Measurements from ENCODE around the gene ARFGEF3. TPM values are rescaled to one million over a fixed set of nuclear protein-coding genes. Genes with fewer than 3 reads are reported as not detected.
A peak's percentile ranks its signal among the peaks of the same experiment; 100 is the strongest.
"Not testable (repeated sequence)": the region's sequence is repeated elsewhere in the genome, so short reads cannot be mapped to it uniquely, and the experiment has no call there.

Gene ARFGEF3
- total RNA-seq, 1 donor from 2014 or later, result 24.0 TPM

GRCh38 chr6:138346302-138347195, 184.8 kb downstream of the ARFGEF3 start:
- Mint-ChIP-seq H3K4me1 (ENCODE audit: unreplicated experiment) (peaks cover 5% of the 10 kb centered on the region), H3K4me3 (no peak overlapping the region), H3K9me3 (no peaks in the 10 kb centered on the region), H3K36me3 (no peaks in the 10 kb centered on the region), H3K27me3 (no peaks in the 10 kb centered on the region), H3K27ac (peak overlapping the region; percentile 19)
- no peak for TF ChIP-seq CTCF (conservative IDR thresholded peaks at IDR 0.05)
- no peak for DNase-seq (ENCODE audit: extremely low spot score, unreplicated experiment)

- no peak overlapping the region for H3K27ac Mint-ChIP-seq
- H3K27me3 Mint-ChIP-seq, result no peaks in the 10 kb centered on the region
- no peak for TF ChIP-seq CTCF (conservative IDR thresholded peaks at IDR 0.05)
- no peaks in the 10 kb centered on the region for H3K9me3 Mint-ChIP-seq
- H3K4me1 Mint-ChIP-seq (ENCODE audit: unreplicated experiment), result peaks cover 5% of the 10 kb centered on the region
- no peaks in the 10 kb centered on the region for H3K36me3 Mint-ChIP-seq
- DNase-seq (ENCODE audit: extremely low spot score, unreplicated experiment), result no peak
- H3K4me3 Mint-ChIP-seq, result no peak overlapping the region
These were observed 186.1 kb downstream of the ARFGEF3 start for GRCh38 chr6:138347864-138348263.

- TF ChIP-seq CTCF (conservative IDR thresholded peaks at IDR 0.05), result no peak
- H3K27ac Mint-ChIP-seq, result no peak overlapping the region
- no peak for DNase-seq (ENCODE audit: extremely low spot score, unreplicated experiment)
- H3K27me3 Mint-ChIP-seq, result no peaks in the 10 kb centered on the region
- no peaks in the 10 kb centered on the region for H3K9me3 Mint-ChIP-seq
- H3K4me3 Mint-ChIP-seq, result no peak overlapping the region
- no peaks in the 10 kb centered on the region for H3K36me3 Mint-ChIP-seq
- H3K4me1 Mint-ChIP-seq (ENCODE audit: unreplicated experiment), result peaks cover 5% of the 10 kb centered on the region
These were observed 188.2 kb downstream of the ARFGEF3 start for GRCh38 chr6:138349891-138350290.

DNA sequence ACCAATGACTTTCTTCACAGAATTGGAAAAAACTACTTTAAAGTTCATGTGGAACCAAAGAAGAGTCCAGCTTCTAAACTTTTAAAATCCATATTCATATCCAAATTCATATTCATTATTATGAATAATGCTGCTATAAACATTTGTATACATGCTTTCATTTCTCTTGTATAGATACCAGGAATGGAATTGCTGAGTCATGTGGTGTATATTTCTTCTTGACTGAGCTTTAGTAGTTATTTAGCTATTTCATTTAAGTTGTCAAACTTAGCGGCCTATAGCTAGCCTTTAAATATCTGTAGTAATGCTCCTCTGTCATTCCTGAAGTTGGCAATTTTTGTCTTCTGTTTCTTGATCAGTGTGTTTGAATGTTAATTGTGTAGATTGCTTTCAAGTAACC, 196.2 kb downstream of the ARFGEF3 start:
- H3K27me3 Mint-ChIP-seq, result no peaks in the 10 kb centered on the region
- no peak for DNase-seq (ENCODE audit: extremely low spot score, unreplicated experiment)
- H3K9me3 Mint-ChIP-seq, result peaks cover 4% of the 10 kb centered on the region
- TF ChIP-seq CTCF (conservative IDR thresholded peaks at IDR 0.05), result no peak
- no peaks in the 10 kb centered on the region for H3K36me3 Mint-ChIP-seq
- H3K4me3 Mint-ChIP-seq, result no peak overlapping the region
- no peaks in the 10 kb centered on the region for H3K4me1 Mint-ChIP-seq (ENCODE audit: unreplicated experiment)
- no peak overlapping the region for H3K27ac Mint-ChIP-seq

DNA sequence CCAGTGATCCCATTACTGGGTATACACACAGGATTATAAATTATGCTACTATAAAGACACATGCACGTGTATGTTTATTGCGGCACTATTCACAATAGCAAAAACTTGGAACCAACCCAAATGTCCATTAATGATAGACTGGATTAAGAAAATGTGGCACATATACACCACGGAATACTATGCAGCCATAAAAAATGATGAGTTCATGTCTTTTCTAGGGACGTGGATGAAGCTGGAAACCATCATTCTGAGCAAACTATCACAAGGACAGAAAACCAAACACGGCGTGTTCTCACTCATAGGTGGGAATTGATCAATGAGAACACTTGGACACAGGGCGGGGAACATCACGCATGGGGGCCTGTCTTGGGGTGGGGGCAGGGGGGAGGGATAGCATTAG, 206.9 kb downstream of the ARFGEF3 start:
- not testable (repeated sequence) for H3K9me3 Mint-ChIP-seq; H3K36me3 Mint-ChIP-seq; DNase-seq (ENCODE audit: extremely low spot score, unreplicated experiment); H3K27ac Mint-ChIP-seq; H3K27me3 Mint-ChIP-seq; H3K4me3 Mint-ChIP-seq
- peaks cover 10% of the 10 kb centered on the region for H3K4me1 Mint-ChIP-seq (ENCODE audit: unreplicated experiment)

- Mint-ChIP-seq H3K36me3 (no peaks in the 10 kb centered on the region), H3K9me3 (no peaks in the 10 kb centered on the region), H3K27me3 (no peaks in the 10 kb centered on the region), H3K4me1 (ENCODE audit: unreplicated experiment) (peaks cover 10% of the 10 kb centered on the region), H3K4me3 (no peak overlapping the region), H3K27ac (no peak overlapping the region)
- no peak for TF ChIP-seq CTCF (conservative IDR thresholded peaks at IDR 0.05)
- DNase-seq (ENCODE audit: extremely low spot score, unreplicated experiment), result no peak
These were observed 209.1 kb downstream of the ARFGEF3 start for GRCh38 chr6:138370631-138371451.

Measured in type B pancreatic cell (in vitro differentiated cells).